ENCODE data around the gene ANKRD42.

DNA sequence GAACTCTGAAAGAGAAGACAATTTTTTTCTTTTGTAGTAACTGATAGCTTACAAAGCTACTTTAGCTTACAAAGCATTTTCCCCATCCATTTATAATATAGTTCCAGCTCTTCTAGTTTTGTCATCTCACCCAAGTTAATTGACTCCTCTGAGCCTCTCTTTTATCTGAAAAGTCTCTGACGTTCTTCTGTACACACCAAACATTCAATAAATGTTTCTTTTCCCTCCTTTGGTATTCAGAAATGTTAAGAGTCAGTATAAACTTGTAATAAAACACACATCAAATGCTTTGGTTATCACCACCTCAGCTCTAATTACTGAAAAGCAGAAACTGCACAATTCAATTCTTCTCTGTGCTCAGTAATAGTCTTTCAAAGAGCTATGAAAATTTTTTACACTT lies 86.7 kb downstream of the ANKRD42 start:
- TF ChIP-seq POLR2AphosphoS5 (IDR thresholded peaks at IDR 0.05): no peak
- TF ChIP-seq, protein P1, sequence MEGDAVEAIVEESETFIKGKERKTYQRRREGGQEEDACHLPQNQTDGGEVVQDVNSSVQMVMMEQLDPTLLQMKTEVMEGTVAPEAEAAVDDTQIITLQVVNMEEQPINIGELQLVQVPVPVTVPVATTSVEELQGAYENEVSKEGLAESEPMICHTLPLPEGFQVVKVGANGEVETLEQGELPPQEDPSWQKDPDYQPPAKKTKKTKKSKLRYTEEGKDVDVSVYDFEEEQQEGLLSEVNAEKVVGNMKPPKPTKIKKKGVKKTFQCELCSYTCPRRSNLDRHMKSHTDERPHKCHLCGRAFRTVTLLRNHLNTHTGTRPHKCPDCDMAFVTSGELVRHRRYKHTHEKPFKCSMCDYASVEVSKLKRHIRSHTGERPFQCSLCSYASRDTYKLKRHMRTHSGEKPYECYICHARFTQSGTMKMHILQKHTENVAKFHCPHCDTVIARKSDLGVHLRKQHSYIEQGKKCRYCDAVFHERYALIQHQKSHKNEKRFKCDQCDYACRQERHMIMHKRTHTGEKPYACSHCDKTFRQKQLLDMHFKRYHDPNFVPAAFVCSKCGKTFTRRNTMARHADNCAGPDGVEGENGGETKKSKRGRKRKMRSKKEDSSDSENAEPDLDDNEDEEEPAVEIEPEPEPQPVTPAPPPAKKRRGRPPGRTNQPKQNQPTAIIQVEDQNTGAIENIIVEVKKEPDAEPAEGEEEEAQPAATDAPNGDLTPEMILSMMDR (IDR thresholded peaks at IDR 0.05): no peak
- no peak for TF ChIP-seq EP300 (IDR thresholded peaks at IDR 0.05)
- TF ChIP-seq POLR2A (IDR thresholded peaks at IDR 0.05): no peak

All from sigmoid colon (tissue), 4 donors.